ENCODE data around the gene LPIN3.

LPIN3 gene

DNA sequence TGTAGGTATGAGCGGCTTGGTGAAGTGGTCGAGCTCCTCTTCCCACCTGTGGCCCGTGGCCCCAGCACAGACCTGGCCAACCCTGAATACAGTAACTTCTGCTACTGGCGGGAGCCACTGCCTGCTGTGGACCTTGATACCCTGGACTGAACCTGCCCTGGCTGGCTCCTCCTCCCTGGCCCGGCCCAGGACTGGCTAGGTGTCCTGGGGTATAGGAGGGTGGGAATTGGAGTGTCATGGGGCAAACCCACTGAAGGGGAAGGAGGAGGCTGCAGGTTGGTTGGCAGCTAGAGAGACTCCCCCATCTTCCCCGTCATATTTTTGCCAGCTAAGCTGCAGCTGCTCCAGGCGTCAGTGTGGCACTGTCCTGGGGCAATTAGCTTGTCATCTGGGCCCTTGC lies 18.1 kb downstream of the LPIN3 start:
- DNase-seq = no peak
- Histone ChIP-seq H3K27ac (no peak overlapping the region), H3K36me3 (peaks cover 26% of the 10 kb centered on the region), H3K9me3 (ENCODE audit: severe bottlenecking) (no peaks in the 10 kb centered on the region), H3K27me3 (ENCODE audit: insufficient read depth, low read depth, severe bottlenecking) (no peaks in the 10 kb centered on the region), H3K4me3 (ENCODE audit: low read depth, low read length) (no peak overlapping the region)
- TF ChIP-seq, protein P1, sequence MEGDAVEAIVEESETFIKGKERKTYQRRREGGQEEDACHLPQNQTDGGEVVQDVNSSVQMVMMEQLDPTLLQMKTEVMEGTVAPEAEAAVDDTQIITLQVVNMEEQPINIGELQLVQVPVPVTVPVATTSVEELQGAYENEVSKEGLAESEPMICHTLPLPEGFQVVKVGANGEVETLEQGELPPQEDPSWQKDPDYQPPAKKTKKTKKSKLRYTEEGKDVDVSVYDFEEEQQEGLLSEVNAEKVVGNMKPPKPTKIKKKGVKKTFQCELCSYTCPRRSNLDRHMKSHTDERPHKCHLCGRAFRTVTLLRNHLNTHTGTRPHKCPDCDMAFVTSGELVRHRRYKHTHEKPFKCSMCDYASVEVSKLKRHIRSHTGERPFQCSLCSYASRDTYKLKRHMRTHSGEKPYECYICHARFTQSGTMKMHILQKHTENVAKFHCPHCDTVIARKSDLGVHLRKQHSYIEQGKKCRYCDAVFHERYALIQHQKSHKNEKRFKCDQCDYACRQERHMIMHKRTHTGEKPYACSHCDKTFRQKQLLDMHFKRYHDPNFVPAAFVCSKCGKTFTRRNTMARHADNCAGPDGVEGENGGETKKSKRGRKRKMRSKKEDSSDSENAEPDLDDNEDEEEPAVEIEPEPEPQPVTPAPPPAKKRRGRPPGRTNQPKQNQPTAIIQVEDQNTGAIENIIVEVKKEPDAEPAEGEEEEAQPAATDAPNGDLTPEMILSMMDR (IDR thresholded peaks at IDR 0.05; ENCODE audit: low read depth, low read length) = no peak

DNA sequence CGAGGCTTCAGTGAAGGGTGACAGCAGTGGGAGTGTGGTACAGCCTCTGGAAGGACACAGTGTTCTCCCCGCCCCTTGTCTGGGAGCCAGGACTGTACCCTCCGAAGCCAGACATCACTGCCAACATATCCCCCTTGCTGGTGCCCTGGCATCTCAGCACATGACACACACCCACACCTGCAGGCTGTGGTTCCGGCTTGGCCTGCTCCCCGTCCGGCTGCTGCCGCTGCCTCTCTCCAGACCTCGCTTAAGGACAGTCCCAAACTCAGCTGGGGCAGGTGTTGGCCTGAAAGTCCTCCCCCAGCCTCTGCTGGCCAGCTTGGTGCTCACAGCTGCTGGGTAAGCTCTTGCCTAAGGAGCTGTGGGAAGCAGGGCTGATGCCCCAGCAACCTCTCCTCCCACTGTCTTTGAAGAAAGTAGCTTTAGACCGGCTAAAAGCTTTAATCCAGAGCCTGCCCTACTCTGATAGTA lies 19.0 kb downstream of the LPIN3 start:
- peaks cover 33% of the 10 kb centered on the region for H3K36me3 ChIP-seq
- H3K27me3 ChIP-seq (ENCODE audit: insufficient read depth, low read depth, severe bottlenecking) = no peaks in the 10 kb centered on the region
- TF ChIP-seq, protein P1 (IDR thresholded peaks at IDR 0.05; ENCODE audit: low read depth, low read length) = no peak
- H3K4me3 ChIP-seq (ENCODE audit: low read depth, low read length) = no peak overlapping the region
- DNase-seq = peak; percentile 63
- no peaks in the 10 kb centered on the region for H3K9me3 ChIP-seq (ENCODE audit: severe bottlenecking)
- no peak overlapping the region for H3K27ac ChIP-seq

DNA sequence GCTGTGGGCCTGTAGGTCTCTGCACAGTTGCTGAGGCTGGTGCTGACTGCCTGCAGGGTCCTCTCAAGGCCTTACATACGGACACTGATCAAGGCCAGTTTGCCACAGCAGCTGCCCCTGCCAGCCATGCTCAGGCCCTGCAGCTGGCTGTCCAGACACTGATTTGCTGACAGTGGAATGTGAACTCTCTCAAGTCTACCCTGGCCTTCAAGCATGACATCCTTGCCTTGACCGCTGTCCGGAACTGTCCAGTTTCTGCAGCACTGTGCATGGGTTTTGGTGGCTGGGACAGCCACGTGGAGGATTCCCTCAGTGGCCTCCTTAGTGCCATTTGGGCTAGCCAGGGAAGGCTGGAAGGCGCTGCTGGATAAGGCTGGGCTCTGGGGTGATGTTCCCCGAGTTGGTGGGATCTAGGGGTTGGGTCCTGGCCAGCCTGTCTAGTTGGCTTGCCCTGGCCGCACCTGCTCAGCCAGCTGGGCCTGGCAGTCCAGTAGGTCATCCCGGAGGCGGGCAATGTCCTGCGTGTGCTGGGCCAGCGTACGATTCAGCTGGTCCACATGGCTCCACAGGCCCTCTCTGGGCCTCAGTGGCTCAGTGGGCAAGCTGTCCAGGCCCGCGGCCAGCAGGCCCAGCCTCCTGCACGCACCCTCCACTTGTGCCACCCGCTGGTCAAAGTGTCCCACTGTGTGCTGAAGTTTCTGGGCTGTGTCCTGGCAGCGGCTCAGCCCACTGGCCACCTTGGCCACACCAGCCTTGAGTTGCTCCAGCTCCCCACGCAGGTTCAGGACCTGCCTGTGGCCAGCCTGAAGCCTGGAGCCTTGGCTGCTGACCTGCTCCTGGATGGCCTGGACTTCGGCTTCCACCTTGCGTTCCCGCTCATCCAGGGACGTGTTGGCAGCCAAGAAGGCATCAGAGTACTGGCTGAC lies 20.5 kb downstream of the LPIN3 start:
- Histone ChIP-seq H3K36me3 (peaks cover 35% of the 10 kb centered on the region), H3K27me3 (ENCODE audit: insufficient read depth, low read depth, severe bottlenecking) (no peaks in the 10 kb centered on the region), H3K27ac (no peak overlapping the region), H3K9me3 (ENCODE audit: severe bottlenecking) (no peaks in the 10 kb centered on the region), H3K4me3 (ENCODE audit: low read depth, low read length) (no peak overlapping the region)
- TF ChIP-seq, protein P1 (IDR thresholded peaks at IDR 0.05; ENCODE audit: low read depth, low read length) = no peak
- no peak for DNase-seq

DNA sequence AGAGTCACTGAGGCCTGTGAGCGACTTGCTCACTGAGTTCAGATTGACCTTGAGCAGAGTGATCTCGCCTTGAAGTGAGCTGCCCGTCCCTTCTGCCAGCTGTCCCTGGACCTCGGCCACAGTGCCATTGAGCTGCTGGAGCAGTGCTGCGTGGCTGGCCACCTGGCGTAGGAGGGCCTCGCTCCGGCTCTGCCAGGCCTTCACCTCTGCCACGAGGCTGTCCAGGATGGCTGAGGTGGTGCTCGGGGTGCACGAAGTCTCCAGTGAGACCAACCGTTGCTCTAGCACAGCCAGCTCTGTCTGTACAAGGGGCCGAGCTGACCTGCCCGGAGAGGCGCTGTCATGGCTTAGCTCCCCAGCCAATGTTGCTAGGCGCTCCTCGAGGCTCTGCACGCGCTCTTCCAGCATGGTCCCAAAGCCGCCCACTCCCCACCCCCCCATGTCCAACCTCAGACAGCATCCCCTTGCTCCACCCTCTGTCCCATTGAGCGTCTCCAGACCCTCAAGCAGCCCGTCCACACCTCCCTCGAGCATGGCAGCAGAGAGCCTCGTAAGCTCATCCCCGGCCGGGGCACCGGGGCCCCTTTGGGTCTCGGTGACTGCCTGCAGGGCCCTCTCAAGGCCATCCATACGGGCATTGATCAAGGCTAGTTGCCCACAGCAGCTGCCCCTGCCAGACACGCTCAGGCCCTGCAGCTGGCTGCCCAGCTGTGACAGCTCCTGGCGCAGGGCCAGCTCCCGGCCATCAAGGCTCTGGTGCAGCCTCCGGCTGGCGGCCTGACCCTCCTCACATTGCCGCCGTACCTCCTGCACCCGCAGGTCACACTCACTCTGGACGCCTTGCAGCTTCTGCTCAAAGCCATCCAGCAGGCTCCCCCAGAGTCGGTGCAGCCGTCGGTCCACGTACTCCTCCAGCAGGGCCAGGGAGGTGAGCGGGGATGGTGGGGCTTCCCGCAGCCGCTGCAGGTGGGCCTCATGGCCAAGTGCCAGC lies 21.4 kb downstream of the LPIN3 start:
- Histone ChIP-seq H3K27ac (no peak overlapping the region), H3K36me3 (peaks cover 35% of the 10 kb centered on the region), H3K9me3 (ENCODE audit: severe bottlenecking) (no peaks in the 10 kb centered on the region), H3K4me3 (ENCODE audit: low read depth, low read length) (no peak overlapping the region), H3K27me3 (ENCODE audit: insufficient read depth, low read depth, severe bottlenecking) (no peaks in the 10 kb centered on the region)
- no peak for DNase-seq
- TF ChIP-seq, protein P1 (IDR thresholded peaks at IDR 0.05; ENCODE audit: low read depth, low read length) = no peak

DNA sequence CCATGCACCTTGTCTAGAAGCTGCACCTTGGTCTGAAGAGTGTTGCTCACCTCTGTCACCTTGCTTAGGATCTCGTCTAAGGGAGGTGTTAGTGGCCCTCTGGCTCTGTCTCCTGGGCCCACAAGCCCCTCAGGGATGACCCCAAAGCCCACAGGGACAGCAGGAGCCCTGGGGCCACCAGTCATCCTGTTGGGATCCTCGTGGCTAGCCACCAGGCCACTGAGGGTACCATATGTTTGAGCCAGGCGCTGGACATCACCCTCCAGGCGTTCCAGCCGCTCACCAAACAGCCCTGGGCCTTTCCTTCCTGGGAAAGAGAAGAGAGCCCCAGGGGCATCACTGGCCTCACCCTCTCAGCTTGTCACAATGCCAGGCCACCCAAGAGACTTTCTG lies 22.1 kb downstream of the LPIN3 start:
- DNase-seq = no peak
- H3K36me3 ChIP-seq = peaks cover 35% of the 10 kb centered on the region
- no peak overlapping the region for H3K27ac ChIP-seq
- no peaks in the 10 kb centered on the region for H3K9me3 ChIP-seq (ENCODE audit: severe bottlenecking)
- H3K27me3 ChIP-seq (ENCODE audit: insufficient read depth, low read depth, severe bottlenecking) = no peaks in the 10 kb centered on the region
- TF ChIP-seq, protein P1 (IDR thresholded peaks at IDR 0.05; ENCODE audit: low read depth, low read length) = no peak
- no peak overlapping the region for H3K4me3 ChIP-seq (ENCODE audit: low read depth, low read length)
